Left ventricle myocardium inferior (tissue), 1 donor: ENCODE results near the gene APC. TPM values are rescaled to one million over a fixed set of nuclear protein-coding genes. Genes with fewer than 3 reads are reported as not detected.
"Not testable (repeated sequence)": the region's sequence is repeated elsewhere in the genome, so short reads cannot be mapped to it uniquely, and the experiment has no call there.

ENCODE experiments used
- DNase-seq: peaks from one replicate; pipeline ENCODE4 v3.0.0-alpha.2; 2020
- H3K27ac ChIP-seq: fragments of 200-600 bp; replicated peaks from 2 replicates; pipeline ENCODE4 v1.8.0; 2021
- H3K27me3 ChIP-seq: fragments of 200-600 bp; 2 replicates; pipeline ENCODE4 v1.8.0; 2021; ENCODE audit warnings: low read depth
- H3K36me3 ChIP-seq: fragments of 200-600 bp; 2 replicates; pipeline ENCODE4 v1.8.0; 2021
- H3K4me1 ChIP-seq: fragments of 200-600 bp; 2 replicates; pipeline ENCODE4 v1.8.0; 2021
- H3K4me3 ChIP-seq: fragments of 200-600 bp; 2 replicates; pipeline ENCODE4 v1.8.0; 2021; ENCODE audit warnings: mild to moderate bottlenecking, moderate library complexity
- H3K9me3 ChIP-seq: fragments of 200-600 bp; replicated peaks from 2 replicates; pipeline ENCODE4 v1.8.0; 2021
- CTCF ChIP-seq: fragments of 200-600 bp; IDR thresholded peaks from 2 replicates; pipeline ENCODE4 v1.8.0; 2021; ENCODE audit warnings: antibody characterized with exemption, mild to moderate bottlenecking, borderline replicate concordance
- intact Hi-C: fragments of 100-400 bp; cut with micrococcal nuclease; formaldehyde crosslinking; loops from one replicate; pipeline ENCODE4 v1.11.0; 2022
- total RNA-seq: library from RNA; stranded (reverse); fragmentation: NEBNext Ultra II Directional; extraction: Animal tissue kit (Norgen Biotek cat#: 25700); gene quantifications from one replicate; pipeline ENCODE4 v1.2.1, GENCODE V29; 2021
- donor health status: DM: no; HTN: yes; CAD: no; lungs with severe emphysema.

The APC gene
- total RNA-seq, 1 donor from 2014 or later: 33.4 TPM

- Histone ChIP-seq H3K4me3 (peak overlapping the region; percentile 96), H3K27me3 (no peaks in the 10 kb centered on the region), H3K36me3 (no peaks in the 10 kb centered on the region), H3K9me3 (no peaks in the 10 kb centered on the region), H3K4me1 (peaks cover 72% of the 10 kb centered on the region), H3K27ac (no peak overlapping the region)
- TF ChIP-seq CTCF: no peak
- DNase-seq: no peak
- intact Hi-C loops: no loop called here
These were observed 28.3 kb upstream of the APC start for GRCh38 chr5:112709416-112709815.

- TF ChIP-seq CTCF: no peak
- Histone ChIP-seq H3K9me3 (no peaks in the 10 kb centered on the region), H3K27me3 (no peaks in the 10 kb centered on the region), H3K4me3 (no peak overlapping the region), H3K36me3 (no peaks in the 10 kb centered on the region), H3K27ac (no peak overlapping the region), H3K4me1 (peaks cover 66% of the 10 kb centered on the region)
- DNase-seq: no peak
- intact Hi-C loops: no loop called here
These were observed 26.8 kb upstream of the APC start for GRCh38 chr5:112710896-112711295.

- Histone ChIP-seq H3K27ac (no peak overlapping the region), H3K27me3 (no peaks in the 10 kb centered on the region), H3K4me1 (peaks cover 66% of the 10 kb centered on the region), H3K36me3 (no peaks in the 10 kb centered on the region), H3K9me3 (no peaks in the 10 kb centered on the region), H3K4me3 (no peak overlapping the region)
- intact Hi-C loops: no loop called here
- TF ChIP-seq CTCF: no peak
- DNase-seq: no peak
These were observed 26.2 kb upstream of the APC start for GRCh38 chr5:112711436-112711835.

GRCh38 chr5:112713206-112713605 lies 24.5 kb upstream of the APC start:
- no peak for DNase-seq
- no peaks in the 10 kb centered on the region for H3K9me3 ChIP-seq
- TF ChIP-seq CTCF: no peak
- no peaks in the 10 kb centered on the region for H3K36me3 ChIP-seq
- H3K4me3 ChIP-seq: no peak overlapping the region
- H3K27ac ChIP-seq: no peak overlapping the region
- H3K4me1 ChIP-seq: peaks cover 55% of the 10 kb centered on the region
- no peaks in the 10 kb centered on the region for H3K27me3 ChIP-seq
- intact Hi-C loops: no loop called here

GRCh38 chr5:112716895-112717294 lies 20.8 kb upstream of the APC start:
- H3K9me3 ChIP-seq, intact Hi-C loops: not testable (repeated sequence)

GRCh38 chr5:112717506-112718082 lies 20.1 kb upstream of the APC start:
- no peak for DNase-seq
- TF ChIP-seq CTCF: no peak
- Histone ChIP-seq H3K27ac (no peak overlapping the region), H3K36me3 (no peaks in the 10 kb centered on the region), H3K9me3 (no peaks in the 10 kb centered on the region), H3K27me3 (no peaks in the 10 kb centered on the region), H3K4me1 (peaks cover 40% of the 10 kb centered on the region), H3K4me3 (no peak overlapping the region)
- intact Hi-C loops: no loop called here

More at GRCh38 chr5:112716895-112717294, 20.8 kb upstream of the APC start:
- not testable (repeated sequence) for DNase-seq, H3K4me3 ChIP-seq, H3K27me3 ChIP-seq, H3K36me3 ChIP-seq, H3K27ac ChIP-seq
- peaks cover 36% of the 10 kb centered on the region for H3K4me1 ChIP-seq
